ENCODE measurements around the gene PRDM16. TPM values are rescaled to one million over a fixed set of nuclear protein-coding genes. Genes with fewer than 3 reads are reported as not detected.

PRDM16 gene
- total RNA-seq, 2 experiments from 2014 or later = not detected

DNA sequence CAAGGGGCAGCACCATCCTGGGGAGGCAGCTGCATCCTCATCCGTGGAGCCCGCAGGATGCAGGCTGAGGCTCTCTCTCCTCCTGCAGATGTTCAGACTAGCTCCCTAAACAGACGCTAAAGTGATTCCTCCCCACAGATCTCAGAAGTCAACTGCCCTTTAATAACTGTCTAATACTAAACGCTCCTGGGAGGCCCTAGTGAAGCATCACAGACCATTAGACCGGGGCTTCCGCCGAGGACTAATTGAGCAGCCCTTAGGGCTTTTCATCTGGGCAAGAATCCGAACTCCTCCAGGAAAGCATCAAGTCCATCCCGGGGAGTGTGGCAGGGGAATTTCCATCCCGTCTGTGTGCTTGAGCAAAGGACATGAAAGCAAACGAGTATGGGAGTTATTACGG lies 40.4 kb downstream of the PRDM16 start:
- DNase-seq (ENCODE audit: low spot score) = no peak
- Histone ChIP-seq H3K9me2 (ENCODE audit: insufficient read depth, low read length) (no peaks in the 10 kb centered on the region), H3K79me2 (ENCODE audit: insufficient read depth, low read depth, low read length) (no peaks in the 10 kb centered on the region), H4K20me1 (ENCODE audit: insufficient read depth, low read length) (no peaks in the 10 kb centered on the region), H3K27ac (ENCODE audit: low read depth, low read length, poor library complexity, severe bottlenecking) (no peak overlapping the region), H3K36me3 (ENCODE audit: insufficient read depth, low read length) (no peaks in the 10 kb centered on the region), H3K9me3 (ENCODE audit: low read length) (no peaks in the 10 kb centered on the region), H3K4me2 (ENCODE audit: low read length) (no peak overlapping the region), H3K4me3 (ENCODE audit: low read depth, low read length, poor library complexity, severe bottlenecking) (no peak overlapping the region), H2AFZ (ENCODE audit: low read length) (no peak overlapping the region), H3K4me1 (ENCODE audit: insufficient read depth, low read length, poor library complexity, severe bottlenecking) (no peaks in the 10 kb centered on the region)
- ChIA-PET CTCF (ENCODE audit: unreplicated experiment) (no interaction called here), POLR2A (no interaction called here)
- intact Hi-C loops (cut with micrococcal nuclease; ENCODE audit: unreplicated experiment) = no loop called here
- TF ChIP-seq, protein P1, sequence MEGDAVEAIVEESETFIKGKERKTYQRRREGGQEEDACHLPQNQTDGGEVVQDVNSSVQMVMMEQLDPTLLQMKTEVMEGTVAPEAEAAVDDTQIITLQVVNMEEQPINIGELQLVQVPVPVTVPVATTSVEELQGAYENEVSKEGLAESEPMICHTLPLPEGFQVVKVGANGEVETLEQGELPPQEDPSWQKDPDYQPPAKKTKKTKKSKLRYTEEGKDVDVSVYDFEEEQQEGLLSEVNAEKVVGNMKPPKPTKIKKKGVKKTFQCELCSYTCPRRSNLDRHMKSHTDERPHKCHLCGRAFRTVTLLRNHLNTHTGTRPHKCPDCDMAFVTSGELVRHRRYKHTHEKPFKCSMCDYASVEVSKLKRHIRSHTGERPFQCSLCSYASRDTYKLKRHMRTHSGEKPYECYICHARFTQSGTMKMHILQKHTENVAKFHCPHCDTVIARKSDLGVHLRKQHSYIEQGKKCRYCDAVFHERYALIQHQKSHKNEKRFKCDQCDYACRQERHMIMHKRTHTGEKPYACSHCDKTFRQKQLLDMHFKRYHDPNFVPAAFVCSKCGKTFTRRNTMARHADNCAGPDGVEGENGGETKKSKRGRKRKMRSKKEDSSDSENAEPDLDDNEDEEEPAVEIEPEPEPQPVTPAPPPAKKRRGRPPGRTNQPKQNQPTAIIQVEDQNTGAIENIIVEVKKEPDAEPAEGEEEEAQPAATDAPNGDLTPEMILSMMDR (conservative IDR thresholded peaks at IDR 0.05; ENCODE audit: low read length) = no peak
- no peak for TF ChIP-seq EZH2phosphoT487 (IDR thresholded peaks at IDR 0.05; ENCODE audit: borderline replicate concordance, low read depth, low read length)
- BruUV-seq (replicated peaks) = no TSS peak

DNA sequence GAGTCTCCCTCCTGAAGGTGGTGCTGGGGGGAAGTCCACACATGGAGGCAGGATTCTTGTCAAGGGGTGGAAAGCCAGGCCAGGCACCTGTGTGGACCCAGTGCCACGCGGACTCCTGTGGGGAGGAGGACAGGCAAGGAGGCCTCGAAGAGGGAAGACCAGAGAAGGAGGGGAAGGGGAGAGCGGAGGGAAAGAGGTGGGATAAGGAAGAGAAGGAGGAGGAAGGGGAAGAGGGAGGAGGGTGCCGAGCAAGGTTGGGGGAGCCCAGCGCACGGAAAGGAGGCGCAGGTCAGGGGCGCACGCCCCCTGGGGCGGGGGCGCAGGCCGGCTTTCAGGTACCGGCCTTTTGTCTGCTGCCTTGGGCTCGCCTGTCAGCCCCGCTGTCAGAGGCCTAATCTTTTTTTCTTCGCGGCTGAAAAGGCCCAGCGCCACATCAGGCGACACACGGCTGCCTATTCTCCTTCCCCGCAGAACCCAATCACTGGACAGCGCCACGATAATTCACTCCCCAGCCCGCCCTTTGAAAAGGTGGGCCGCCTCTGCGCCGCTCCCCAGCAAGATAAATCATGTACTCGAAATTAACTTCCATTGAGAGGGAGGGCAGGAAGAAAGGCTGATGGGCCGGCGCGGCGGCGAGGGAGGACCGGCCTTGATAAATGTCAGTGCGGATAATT lies 42.5 kb downstream of the PRDM16 start:
- ChIA-PET POLR2A (no interaction called here), CTCF (ENCODE audit: unreplicated experiment) (no interaction called here)
- Histone ChIP-seq H3K9me2 (ENCODE audit: insufficient read depth, low read length) (no peaks in the 10 kb centered on the region), H3K36me3 (ENCODE audit: insufficient read depth, low read length) (no peaks in the 10 kb centered on the region), H3K79me2 (ENCODE audit: insufficient read depth, low read depth, low read length) (no peaks in the 10 kb centered on the region), H3K9me3 (ENCODE audit: low read length) (no peaks in the 10 kb centered on the region), H3K4me1 (ENCODE audit: insufficient read depth, low read length, poor library complexity, severe bottlenecking) (no peaks in the 10 kb centered on the region), H3K27ac (ENCODE audit: low read depth, low read length, poor library complexity, severe bottlenecking) (no peak overlapping the region), H3K4me3 (ENCODE audit: low read depth, low read length, poor library complexity, severe bottlenecking) (no peak overlapping the region), H4K20me1 (ENCODE audit: insufficient read depth, low read length) (no peaks in the 10 kb centered on the region), H2AFZ (ENCODE audit: low read length) (no peak overlapping the region), H3K4me2 (ENCODE audit: low read length) (no peak overlapping the region)
- no peak for DNase-seq (ENCODE audit: low spot score)
- BruUV-seq (replicated peaks) = no TSS peak
- intact Hi-C loops (cut with micrococcal nuclease; ENCODE audit: unreplicated experiment) = no loop called here
- TF ChIP-seq, protein P1 (conservative IDR thresholded peaks at IDR 0.05; ENCODE audit: low read length) = no peak
- no peak for TF ChIP-seq EZH2phosphoT487 (IDR thresholded peaks at IDR 0.05; ENCODE audit: borderline replicate concordance, low read depth, low read length)

DNA sequence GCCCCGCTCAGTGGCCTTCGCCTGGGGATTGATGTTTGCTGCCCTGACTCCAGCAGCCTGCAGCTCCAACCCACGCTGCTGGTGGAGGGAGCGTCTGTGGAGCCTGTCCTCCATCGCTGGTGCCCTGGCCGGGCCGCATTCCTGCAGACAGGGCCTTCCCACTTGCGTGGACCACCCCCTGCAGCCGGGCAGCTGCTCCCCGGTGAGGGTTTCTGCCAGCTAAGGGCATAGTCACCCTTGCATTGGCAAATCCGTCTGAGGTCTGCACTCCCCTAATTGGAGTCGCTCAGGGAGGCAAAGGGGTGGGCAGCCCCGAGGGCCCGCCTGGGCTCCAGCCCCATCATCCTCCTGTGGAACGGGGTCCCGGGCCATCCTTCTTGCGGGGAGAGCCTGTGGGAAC lies 43.5 kb downstream of the PRDM16 start:
- Histone ChIP-seq H3K4me1 (ENCODE audit: insufficient read depth, low read length, poor library complexity, severe bottlenecking) (no peaks in the 10 kb centered on the region), H3K9me3 (ENCODE audit: low read length) (no peaks in the 10 kb centered on the region), H3K36me3 (ENCODE audit: insufficient read depth, low read length) (no peaks in the 10 kb centered on the region), H2AFZ (ENCODE audit: low read length) (no peak overlapping the region), H3K79me2 (ENCODE audit: insufficient read depth, low read depth, low read length) (no peaks in the 10 kb centered on the region), H3K9me2 (ENCODE audit: insufficient read depth, low read length) (no peaks in the 10 kb centered on the region), H3K4me2 (ENCODE audit: low read length) (no peak overlapping the region), H3K27ac (ENCODE audit: low read depth, low read length, poor library complexity, severe bottlenecking) (no peak overlapping the region), H4K20me1 (ENCODE audit: insufficient read depth, low read length) (no peaks in the 10 kb centered on the region), H3K4me3 (ENCODE audit: low read depth, low read length, poor library complexity, severe bottlenecking) (no peak overlapping the region)
- no TSS peak for BruUV-seq (replicated peaks)
- TF ChIP-seq, protein P1 (conservative IDR thresholded peaks at IDR 0.05; ENCODE audit: low read length) = no peak
- TF ChIP-seq EZH2phosphoT487 (IDR thresholded peaks at IDR 0.05; ENCODE audit: borderline replicate concordance, low read depth, low read length) = no peak
- ChIA-PET POLR2A (no interaction called here), CTCF (ENCODE audit: unreplicated experiment) (no interaction called here)
- intact Hi-C loops (cut with micrococcal nuclease; ENCODE audit: unreplicated experiment) = no loop called here
- DNase-seq (ENCODE audit: low spot score) = no peak
